Muscle layer of colon (tissue), 2 donors: ENCODE results near the gene RSPH6A.
"Not testable (repeated sequence)": the region's sequence is repeated elsewhere in the genome, so short reads cannot be mapped to it uniquely, and the experiment has no call there.

Source experiments
- H3K27ac ChIP-seq: one replicate; pipeline ENCODE4 v1.7.0; 2013; ENCODE audit warnings: low read depth, mild to moderate bottlenecking, low read length, moderate library complexity
- H3K27me3 ChIP-seq, 2 donors: one replicate each; pipeline ENCODE4 v1.7.0; 2013; ENCODE audit warnings: low read length in 2 of 2, mild to moderate bottlenecking in 2 of 2; ENCODE audit not compliant: insufficient read depth in 2 of 2, control insufficient read depth in 1 of 2
- H3K36me3 ChIP-seq: one replicate; pipeline ENCODE4 v1.7.0; 2013; ENCODE audit warnings: mild to moderate bottlenecking, low read length; ENCODE audit not compliant: insufficient read depth
- H3K4me1 ChIP-seq: one replicate; pipeline ENCODE4 v1.7.0; 2013; ENCODE audit warnings: mild to moderate bottlenecking, low read length; ENCODE audit not compliant: insufficient read depth
- H3K4me3 ChIP-seq, 2 donors: one replicate each; pipeline ENCODE4 v1.7.0; 2013; ENCODE audit warnings: low read length in 2 of 2, low read depth in 1 of 2, mild to moderate bottlenecking in 1 of 2, moderate library complexity in 1 of 2
- H3K9ac ChIP-seq: one replicate; pipeline ENCODE4 v1.7.0; 2013; ENCODE audit warnings: low read length
- H3K9me3 ChIP-seq: one replicate; pipeline ENCODE4 v1.7.0; 2013; ENCODE audit warnings: mild to moderate bottlenecking, low read length
- donor health status: abdominal sarcoma.
- donor health status: Adenocarcinoma of cecum.

RSPH6A gene

DNA sequence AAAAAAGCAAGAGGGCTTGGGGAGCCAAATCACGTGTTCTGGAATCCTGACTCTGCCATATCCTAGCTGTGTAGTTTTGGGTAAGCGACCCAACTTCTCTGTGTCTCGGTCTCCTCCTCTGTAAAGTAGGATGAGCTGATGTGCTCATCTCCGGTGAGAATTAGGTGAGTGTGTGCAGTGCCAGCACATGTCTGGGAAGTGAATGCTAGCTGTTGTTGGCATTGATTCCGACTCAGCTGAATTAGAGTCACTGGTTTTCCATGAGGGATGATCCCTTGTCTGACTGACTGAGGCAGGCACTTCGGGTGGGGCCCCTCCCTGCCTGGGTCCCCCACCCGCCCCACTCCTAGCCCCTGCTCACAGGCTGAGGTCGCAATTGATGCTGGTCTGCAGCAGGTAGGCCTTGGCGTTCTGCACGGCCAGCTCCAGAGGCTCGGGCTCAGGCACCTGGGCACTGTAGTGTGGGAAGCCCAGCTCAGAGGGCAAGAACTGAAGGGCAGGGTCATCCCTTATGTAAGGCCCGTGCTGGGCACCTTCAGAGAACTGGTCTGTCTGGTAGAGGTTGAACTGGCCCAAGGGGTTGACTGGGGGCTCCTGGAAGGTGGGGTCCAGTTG, 835 bp downstream of the RSPH6A start:
- Histone ChIP-seq H3K4me1 (no peaks in the 10 kb centered on the region), H3K9me3 (no peaks in the 10 kb centered on the region), H3K9ac (no peak overlapping the region), H3K4me3 (no peak overlapping the region), H3K27me3 (peaks cover 0 to 39% of the 10 kb centered on the region in 2 donors), H3K27ac (no peak overlapping the region), H3K36me3 (no peaks in the 10 kb centered on the region)

DNA sequence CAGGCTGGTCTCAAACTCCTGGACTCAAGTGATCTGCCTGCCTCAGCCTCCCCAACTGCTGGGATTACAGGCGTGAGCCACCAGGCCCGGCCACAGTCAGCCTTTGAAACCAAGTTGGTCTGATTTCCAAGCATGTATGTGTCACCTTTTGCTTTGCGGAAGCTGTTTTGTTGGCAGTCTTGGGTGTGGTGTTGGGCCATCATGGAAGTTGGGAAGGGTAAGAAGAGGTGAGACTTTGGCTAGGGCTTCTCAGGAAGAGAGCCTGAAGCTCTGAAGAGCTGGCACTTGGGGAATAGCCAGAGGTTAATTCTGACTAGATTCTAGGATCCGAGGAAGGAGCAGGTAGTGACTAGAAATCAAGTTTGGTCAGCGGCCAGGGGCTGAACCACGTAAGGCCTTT, 2.8 kb downstream of the RSPH6A start:
- H3K27ac ChIP-seq, result no peak overlapping the region
- H3K4me3 ChIP-seq, result no peak overlapping the region
- H3K36me3 ChIP-seq, result no peaks in the 10 kb centered on the region
- no peaks in the 10 kb centered on the region for H3K4me1 ChIP-seq
- H3K9me3 ChIP-seq, result no peaks in the 10 kb centered on the region
- no peak overlapping the region for H3K9ac ChIP-seq
- peaks cover 0 to 39% of the 10 kb centered on the region in 2 donors for H3K27me3 ChIP-seq

DNA sequence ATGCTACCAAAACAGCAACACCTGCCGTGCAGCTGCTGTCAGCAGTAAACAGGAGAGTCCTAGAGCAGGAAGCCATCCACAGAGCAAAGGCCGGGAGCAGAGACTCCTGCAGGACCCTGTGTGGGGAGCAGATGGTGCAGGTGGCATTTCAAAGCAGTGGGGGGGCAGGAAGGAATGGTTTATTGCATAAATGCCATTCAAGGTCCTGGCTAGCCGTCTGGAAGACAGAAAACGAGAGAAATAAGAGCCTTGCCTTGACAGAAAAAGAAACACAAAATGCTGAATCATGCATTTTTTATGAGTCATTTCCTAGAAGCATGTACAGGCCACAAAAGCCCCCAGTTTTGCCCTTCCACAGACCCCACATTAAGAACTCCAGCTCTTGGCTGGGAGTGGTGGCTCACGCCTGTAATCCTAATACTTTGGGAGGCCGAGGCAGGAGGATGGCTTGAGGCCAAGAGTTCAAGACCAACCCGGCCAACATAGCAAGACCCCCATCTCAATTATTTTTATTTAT, 5.4 kb downstream of the RSPH6A start:
- H3K4me3 ChIP-seq, result no peak overlapping the region
- H3K27ac ChIP-seq, result no peak overlapping the region
- H3K36me3 ChIP-seq, result no peaks in the 10 kb centered on the region
- H3K9ac ChIP-seq, result no peak overlapping the region
- H3K9me3 ChIP-seq, result no peaks in the 10 kb centered on the region
- no peaks in the 10 kb centered on the region for H3K4me1 ChIP-seq
- H3K27me3 ChIP-seq, result peaks cover 0 to 18% of the 10 kb centered on the region in 2 donors

DNA sequence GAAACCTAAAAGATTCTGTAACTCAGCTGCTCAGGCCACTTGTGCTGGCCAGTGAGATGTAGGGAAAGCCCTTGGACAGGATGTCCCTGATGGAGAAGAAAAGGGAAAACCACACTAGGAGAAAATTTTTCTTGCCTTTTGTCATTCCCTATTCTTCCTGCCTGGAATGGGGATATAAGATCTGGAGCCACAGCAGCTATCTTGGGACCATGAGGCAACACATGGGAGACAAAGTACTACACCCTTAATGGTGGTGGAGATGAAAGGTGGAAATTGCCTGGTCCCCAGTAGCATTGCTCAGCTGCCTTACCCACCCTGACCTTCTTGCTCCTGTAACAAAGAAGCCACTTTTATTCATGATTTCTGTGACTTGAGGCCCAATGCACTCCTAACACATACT, 9.4 kb downstream of the RSPH6A start:
- Histone ChIP-seq H3K36me3 (no peaks in the 10 kb centered on the region), H3K9me3 (no peaks in the 10 kb centered on the region), H3K27ac (no peak overlapping the region)

DNA sequence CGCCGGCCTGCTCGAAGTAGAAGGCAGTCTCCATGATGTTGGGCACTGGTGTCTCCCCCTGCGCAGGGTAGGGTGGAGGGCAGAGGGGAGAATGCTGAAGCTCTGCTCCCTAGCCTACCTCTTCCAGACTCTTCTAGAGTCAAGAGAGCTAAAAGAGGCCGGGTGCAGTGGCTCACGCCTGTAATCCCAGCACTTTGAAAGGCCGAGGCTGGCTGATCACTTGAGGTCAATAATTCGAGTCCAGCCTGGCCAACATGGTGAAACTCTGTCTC, 10.2 kb downstream of the RSPH6A start:
- Histone ChIP-seq H3K4me3 (no peak overlapping the region), H3K36me3 (no peaks in the 10 kb centered on the region), H3K9me3 (no peaks in the 10 kb centered on the region), H3K9ac (no peak overlapping the region), H3K4me1 (no peaks in the 10 kb centered on the region), H3K27me3 (no peaks in the 10 kb centered on the region), H3K27ac (no peak overlapping the region)

More for the DNA sequence above, 9.4 kb downstream of the RSPH6A start:
- Histone ChIP-seq H3K27me3 (no peaks in the 10 kb centered on the region), H3K4me3 (no peak overlapping the region), H3K9ac (no peak overlapping the region), H3K4me1 (no peaks in the 10 kb centered on the region)

DNA sequence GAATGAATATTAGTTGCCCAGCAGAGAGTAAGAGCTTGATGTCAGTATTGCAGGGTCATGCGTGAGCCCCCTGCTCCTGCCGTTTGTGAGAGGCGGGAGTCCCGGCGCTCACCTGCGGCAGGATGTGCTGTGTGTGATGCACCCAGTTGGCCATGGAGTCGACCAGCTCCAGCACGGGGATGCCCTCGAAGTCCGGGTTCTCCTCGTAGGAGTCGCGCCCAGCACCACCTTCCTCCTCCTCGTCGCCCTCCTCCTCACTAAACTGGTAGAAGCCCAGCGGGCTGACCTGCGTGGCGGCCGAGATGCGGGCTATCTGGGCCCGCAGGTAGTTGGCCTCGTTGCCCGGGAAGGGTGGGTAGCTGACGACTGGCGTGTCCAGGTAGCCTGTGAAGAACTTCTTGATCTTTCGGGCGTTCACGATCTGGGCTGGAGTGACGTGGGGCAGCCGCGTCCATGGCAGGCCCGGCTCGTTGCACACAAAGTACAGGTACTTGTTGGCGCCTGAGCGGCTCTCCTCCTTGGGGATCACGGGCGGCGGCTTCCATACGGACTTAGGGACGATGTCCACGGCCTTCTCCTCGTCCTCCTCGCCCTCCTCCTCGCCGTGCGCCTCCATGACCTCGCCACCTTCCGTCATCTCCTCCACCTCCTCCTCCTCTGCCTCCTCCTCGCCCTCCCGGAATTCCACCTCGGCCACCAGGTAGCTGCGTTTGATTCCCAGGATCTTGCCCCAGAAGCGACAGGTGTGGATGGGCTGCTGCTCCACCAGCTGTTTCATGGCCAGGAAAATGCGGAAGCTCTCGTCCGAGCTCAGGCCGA, 10.8 kb downstream of the RSPH6A start:
- Histone ChIP-seq H3K27me3 (no peaks in the 10 kb centered on the region), H3K9ac (no peak overlapping the region), H3K9me3 (no peaks in the 10 kb centered on the region), H3K4me1 (no peaks in the 10 kb centered on the region), H3K36me3 (no peaks in the 10 kb centered on the region), H3K27ac (no peak overlapping the region), H3K4me3 (no peak overlapping the region)

DNA sequence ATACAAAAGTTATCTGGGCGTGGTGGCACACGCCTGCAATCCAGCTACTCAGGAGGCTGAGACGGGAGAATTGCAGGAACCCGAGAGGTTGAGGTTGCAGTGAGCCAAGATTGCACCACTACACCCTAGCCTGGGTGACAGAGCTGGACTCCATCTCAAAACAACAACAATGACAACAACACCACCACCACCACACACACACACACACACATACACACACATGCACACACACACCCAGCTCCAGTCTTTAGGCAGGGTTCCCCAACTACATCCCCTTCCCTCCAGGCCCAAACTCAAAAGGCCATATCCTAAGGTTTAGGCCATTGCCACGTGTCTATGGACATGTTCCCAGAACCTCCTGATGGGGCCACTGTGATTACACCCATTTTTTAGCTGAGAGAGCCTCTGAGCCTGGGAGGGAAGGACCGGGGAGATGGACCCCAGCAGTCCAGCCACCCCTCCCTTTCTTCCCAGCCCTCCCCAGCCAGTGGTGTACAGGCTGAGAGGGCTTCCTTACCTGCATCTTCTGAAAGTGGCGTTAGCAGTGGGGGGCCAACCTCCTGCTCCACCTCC, 13.4 kb downstream of the RSPH6A start:
- Histone ChIP-seq H3K27me3 (no peaks in the 10 kb centered on the region), H3K4me1 (no peaks in the 10 kb centered on the region), H3K9ac (no peak overlapping the region), H3K4me3 (no peak overlapping the region), H3K9me3 (no peaks in the 10 kb centered on the region), H3K36me3 (no peaks in the 10 kb centered on the region), H3K27ac (no peak overlapping the region)

DNA sequence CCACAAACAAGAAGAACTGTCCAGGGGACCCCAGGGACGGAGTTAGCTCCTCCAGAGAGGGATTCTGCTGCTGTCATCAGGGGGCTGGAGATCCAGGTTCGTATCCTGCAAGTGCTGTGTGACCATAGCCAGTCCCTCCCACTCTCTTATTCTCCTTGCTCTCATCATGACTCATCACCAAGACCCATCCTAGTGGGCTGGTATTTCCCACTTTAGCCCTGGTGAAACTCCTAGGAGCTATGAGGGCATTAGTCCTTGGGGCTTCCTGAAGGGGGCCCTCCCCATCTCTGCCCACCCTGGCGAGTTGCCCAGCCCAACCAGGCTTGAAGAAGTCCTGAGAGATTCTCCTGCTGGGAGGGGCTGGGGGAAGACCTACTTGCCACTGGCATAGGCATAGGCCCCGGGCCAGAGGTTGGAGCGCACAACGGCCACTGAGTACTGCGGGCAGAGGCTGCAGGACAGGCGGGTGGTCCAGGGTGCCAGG, 15.0 kb downstream of the RSPH6A start:
- H3K4me3 ChIP-seq, result no peak overlapping the region
- no peaks in the 10 kb centered on the region for H3K27me3 ChIP-seq
- no peaks in the 10 kb centered on the region for H3K36me3 ChIP-seq
- H3K27ac ChIP-seq, result no peak overlapping the region
- H3K9me3 ChIP-seq, result no peaks in the 10 kb centered on the region
- no peak overlapping the region for H3K9ac ChIP-seq
- no peaks in the 10 kb centered on the region for H3K4me1 ChIP-seq

DNA sequence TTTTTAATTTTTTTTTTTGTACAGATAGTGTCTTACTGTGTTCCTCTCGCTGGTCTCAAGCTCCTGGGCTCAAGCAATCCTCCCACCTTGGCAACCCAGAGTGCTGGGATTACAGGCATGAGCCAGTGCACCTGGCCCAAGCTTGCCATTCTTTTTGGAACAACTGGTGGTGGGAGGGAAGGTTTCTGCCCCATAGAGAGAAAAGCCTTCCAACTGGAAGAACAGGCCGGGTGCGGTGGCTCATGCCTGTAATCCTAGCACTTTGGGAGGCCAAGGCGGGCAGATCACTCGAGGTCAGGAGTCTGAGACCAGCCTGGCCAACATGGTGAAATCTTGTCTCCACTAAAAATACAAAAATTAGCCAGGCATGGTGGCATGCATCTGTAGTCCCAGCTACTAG, 15.6 kb downstream of the RSPH6A start:
- H3K27ac ChIP-seq, result not testable (repeated sequence)

DNA sequence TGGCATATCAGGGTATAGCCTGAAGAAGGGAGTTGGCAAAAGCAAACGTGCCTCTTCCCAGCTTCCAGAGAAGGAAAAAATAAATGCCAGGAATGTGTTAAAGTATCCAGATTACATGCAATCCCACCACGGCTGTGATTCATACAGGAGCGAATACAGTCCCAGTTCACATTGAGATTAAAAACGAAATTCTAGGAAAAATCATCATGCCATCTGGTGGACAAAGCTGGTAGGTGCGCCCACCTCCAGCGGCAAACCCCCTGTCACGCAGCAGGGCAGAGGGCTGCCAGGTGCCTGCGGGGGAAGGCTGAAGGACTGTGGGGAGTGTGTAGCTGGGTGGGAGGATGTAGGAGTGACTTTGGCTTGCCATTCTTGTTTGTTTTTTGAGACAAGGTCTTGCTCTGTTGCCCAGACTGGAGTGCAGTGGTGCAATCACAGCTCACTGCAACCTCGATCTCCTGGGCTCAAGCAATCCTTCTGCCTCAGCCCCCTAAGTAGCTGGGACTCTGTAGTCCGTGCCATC, 16.1 kb downstream of the RSPH6A start:
- Histone ChIP-seq H3K27ac (no peak overlapping the region), H3K4me3 (no peak overlapping the region)

More for the DNA sequence above, 15.6 kb downstream of the RSPH6A start:
- not testable (repeated sequence) for H3K4me3 ChIP-seq, H3K27me3 ChIP-seq, H3K9ac ChIP-seq, H3K4me1 ChIP-seq, H3K9me3 ChIP-seq, H3K36me3 ChIP-seq

DNA sequence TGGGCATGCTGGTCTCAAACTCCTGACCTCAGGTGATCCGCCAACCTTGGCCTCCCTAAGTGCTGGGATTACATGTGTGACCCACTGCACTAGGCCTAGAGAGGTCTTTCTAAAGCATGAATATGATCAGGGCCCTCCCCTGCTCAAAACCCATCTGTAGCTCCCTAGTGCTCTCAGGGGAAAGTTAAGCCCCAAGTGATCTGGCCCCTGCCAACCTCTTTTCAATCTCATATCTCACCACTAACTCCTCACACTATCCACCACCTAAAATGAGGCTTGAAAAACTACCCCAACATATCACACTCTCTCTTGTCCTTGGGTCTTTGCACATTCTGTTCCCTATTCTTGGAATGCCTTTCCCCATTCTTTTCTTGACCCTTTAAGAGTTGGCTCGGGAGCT, 20.5 kb downstream of the RSPH6A start:
- H3K4me1 ChIP-seq, result peaks cover 12% of the 10 kb centered on the region
- no peaks in the 10 kb centered on the region for H3K27me3 ChIP-seq
- no peaks in the 10 kb centered on the region for H3K9me3 ChIP-seq
- H3K36me3 ChIP-seq, result peaks cover 4% of the 10 kb centered on the region
- no peak overlapping the region for H3K9ac ChIP-seq
- no peak overlapping the region for H3K27ac ChIP-seq
- H3K4me3 ChIP-seq, result no peak overlapping the region

More for the DNA sequence above, 16.1 kb downstream of the RSPH6A start:
- H3K9ac ChIP-seq, result no peak overlapping the region
- H3K27me3 ChIP-seq, result no peaks in the 10 kb centered on the region
- H3K9me3 ChIP-seq, result no peaks in the 10 kb centered on the region
- no peaks in the 10 kb centered on the region for H3K4me1 ChIP-seq
- H3K36me3 ChIP-seq, result no peaks in the 10 kb centered on the region
